GM12878 (cell line): ENCODE measurements around the gene NINL. TPM values are rescaled to one million over a fixed set of nuclear protein-coding genes. Genes with fewer than 3 reads are reported as not detected.

ENCODE experiments used
- ATAC-seq: fragments of 200-7000 bp; cut with Tn5 transposase; 3 replicates; pipeline ENCODE4 v1.9.1; 2020; ENCODE audit warnings: mild to moderate bottlenecking, moderate library complexity
- BruUV-seq: library from RNA; stranded (reverse); fragments of 400-500 nt; replicated peaks from 2 replicates; lab custom pipeline; 2021; lab: Mats Ljungman, UMichigan
- CTCF ChIA-PET: fragments of 300-600 bp; sonication (Branson Sonifier 250); formaldehyde crosslinking; extraction: SDS; loops from one replicate; lab custom pipeline; 2021; ENCODE audit warnings: inconsistent platforms; lab: Yijun Ruan, JAX
- POLR2A ChIA-PET: fragments of 350-600 bp; formaldehyde crosslinking; extraction: SDS; loops from one replicate; lab custom pipeline; 2021; ENCODE audit warnings: inconsistent platforms; lab: Charles Lee
- RAD21 ChIA-PET: fragments of 300-600 bp; sonication (Branson Sonifier 250); formaldehyde crosslinking; loops from one replicate; lab custom pipeline; 2023; ENCODE audit warnings: antibody characterized with exemption; ENCODE audit not compliant: unreplicated experiment; lab: Charles Lee
- SMC1A ChIA-PET: fragments of 300-600 bp; sonication (Branson Sonifier 250); formaldehyde crosslinking; loops from one replicate; lab custom pipeline; 2023; ENCODE audit not compliant: unreplicated experiment, uncharacterized antibody; lab: Charles Lee
- DNase-seq: peaks from one replicate; pipeline ENCODE4 v3.0.0-alpha.2; 2011; ENCODE audit warnings: low read depth, low spot score
- FAIRE-seq: peaks from 3 replicates; lab custom pipeline; 2011; peaks lifted over from hg19 to GRCh38; lab: Jason Lieb, UNC
- H2AFZ ChIP-seq: 2 replicates; pipeline ENCODE4 v1.6.0; 2011; ENCODE audit warnings: low read depth, low read length, control low read depth; ENCODE audit not compliant: control insufficient read depth
- H3K27ac ChIP-seq: 2 replicates; pipeline ENCODE4 v1.5.1; 2011; ENCODE audit warnings: control low read depth; ENCODE audit not compliant: control insufficient read depth, insufficient read depth
- H3K27me3 ChIP-seq, 2 experiments: replicated peaks in 1 of 2; 2 replicates each; pipeline versions ENCODE4 v1.6.0 to v1.6.1; 2011; ENCODE audit warnings: low read length in 1 of 2; ENCODE audit not compliant: control insufficient read depth in 2 of 2, insufficient read depth in 2 of 2
- H3K36me3 ChIP-seq, 2 experiments: 2 replicates each; pipeline ENCODE4 v1.5.1; 2011; ENCODE audit warnings: low read length in 1 of 2; ENCODE audit not compliant: control insufficient read depth in 2 of 2, insufficient read depth in 2 of 2
- H3K4me1 ChIP-seq: 2 replicates; pipeline ENCODE4 v1.6.1; 2011; ENCODE audit warnings: mild to moderate bottlenecking, low read length, moderate library complexity, mixed read lengths; ENCODE audit not compliant: control insufficient read depth, insufficient read depth
- H3K4me2 ChIP-seq: 2 replicates; pipeline ENCODE4 v1.6.0; 2011; ENCODE audit warnings: control low read depth; ENCODE audit not compliant: control insufficient read depth, insufficient read depth
- H3K4me3 ChIP-seq: fragments of 200-600 bp; sonication (generic); 2 replicates; pipeline ENCODE4 v1.5.1; 2016
- H3K79me2 ChIP-seq: 2 replicates; pipeline ENCODE4 v1.6.0; 2011; ENCODE audit warnings: low read length; ENCODE audit not compliant: control insufficient read depth, insufficient read depth
- H3K9ac ChIP-seq: 2 replicates; pipeline ENCODE4 v1.8.0; 2011; ENCODE audit warnings: low read length, control low read depth, mixed read lengths; ENCODE audit not compliant: control insufficient read depth, insufficient read depth
- H3K9me3 ChIP-seq: replicated peaks from 3 replicates; pipeline ENCODE4 v1.5.1; 2011; ENCODE audit warnings: mild to moderate bottlenecking, low read length; ENCODE audit not compliant: control insufficient read depth, insufficient read depth
- H4K20me1 ChIP-seq: 2 replicates; pipeline ENCODE4 v1.6.0; 2011; ENCODE audit not compliant: control insufficient read depth, insufficient read depth
- BRCA1 ChIP-seq: IDR thresholded peaks from 2 replicates; pipeline ENCODE4 v1.6.1; 2011; ENCODE audit warnings: low read depth, low read length, improper control_type of control experiment
- CREM ChIP-seq: IDR thresholded peaks from 2 replicates; pipeline ENCODE4 v1.6.1; 2014; ENCODE audit warnings: antibody characterized with exemption, low read depth
- PML ChIP-seq: IDR thresholded peaks from 2 replicates; pipeline ENCODE4 v1.6.1; 2012; ENCODE audit warnings: low read length, inconsistent platforms
- SMAD5 ChIP-seq: IDR thresholded peaks from 2 replicates; pipeline ENCODE4 v1.6.1; 2016; ENCODE audit warnings: antibody characterized with exemption, low read depth
- SRF ChIP-seq, 2 experiments: IDR thresholded peaks; 2 replicates each; pipeline ENCODE4 v1.6.1; 2011; ENCODE audit warnings: low read depth in 2 of 2, low read length in 2 of 2, mild to moderate bottlenecking in 1 of 2, moderate library complexity in 1 of 2
- STAT3 ChIP-seq: IDR thresholded peaks from 2 replicates; pipeline ENCODE4 v1.6.1; 2011; ENCODE audit warnings: low read depth, low read length, improper control_type of control experiment
- TCF3 ChIP-seq: IDR thresholded peaks from 2 replicates; pipeline ENCODE4 v1.6.1; 2012; ENCODE audit warnings: low read depth, mild to moderate bottlenecking, low read length, borderline replicate concordance; ENCODE audit not compliant: insufficient read depth
- WGBS: methylation state at CpG from one replicate; pipeline ENCODE4 v1.1.6; 2016; ENCODE audit warnings: low lambda C conversion rate; ENCODE audit not compliant: insufficient replicate concordance, insufficient coverage; ENCODE audit errors: missing lambda C conversion rate; 5-methylcytosine and 5-hydroxymethylcytosine counted together
- in situ Hi-C: fragments of 300-500 bp; cut with MboI; formaldehyde crosslinking; loops from 9 replicates; pipeline ENCODE4 v1.14.3; 2018; ENCODE audit warnings: mixed read lengths
- intact Hi-C: fragments of 100-400 bp; cut with micrococcal nuclease; formaldehyde crosslinking; loops from one replicate; pipeline ENCODE4 v1.14.2; 2022; ENCODE audit not compliant: unreplicated experiment
- polyA plus RNA-seq, 11 experiments: library from polyadenylated mRNA; depleted of rRNA in 4 of 11; unstranded in 6 of 11; stranded (reverse) in 5 of 11; fragments of >200 nt; fragmentation: Nextera tagmentation in 4 of 11; fragmentation: Illumina TruSeq in 1 of 11; extraction: Ambion mirVana in 4 of 11; extraction: Trizol in 1 of 11; gene quantifications; 1 replicate in 1 of 11; 2 replicates in 10 of 11; pipeline versions ENCODE4 v1.2.1 to v1.2.3, GENCODE V29; 2011 to 2016; ENCODE audit warnings: inconsistent platforms in 2 of 11, missing spikeins in 2 of 11, low read depth in 1 of 11
- total RNA-seq, 4 experiments: library from RNA; depleted of rRNA in 3 of 4; stranded (reverse); fragments of >200 nt in 3 of 4; fragmentation: Illumina TruSeq in 1 of 4; extraction: Trizol in 1 of 4; gene quantifications; 2 replicates each; pipeline versions ENCODE4 v1.2.1 to v1.2.3, GENCODE V29; 2013 to 2021
- TF ChIP-seq, protein P1 (sequence below): fragments of 450-650 bp; IDR thresholded peaks from 2 replicates; pipeline ENCODE4 v1.6.1; 2017; ENCODE audit warnings: mild to moderate bottlenecking, low read depth, inconsistent platforms; ENCODE audit not compliant: poor library complexity, severe bottlenecking
- TF ChIP-seq, protein P2 (sequence below): fragments of 450-650 bp; formaldehyde crosslinking; IDR thresholded peaks from 2 replicates; pipeline ENCODE4 v1.4.0; 2020; ENCODE audit warnings: mild to moderate bottlenecking, moderate library complexity
- TF ChIP-seq, protein P3 (sequence below): fragments of 450-650 bp; IDR thresholded peaks from 2 replicates; pipeline ENCODE4 v1.6.1; 2018; ENCODE audit warnings: mild to moderate bottlenecking, low read depth, moderate library complexity; ENCODE audit not compliant: partially characterized antibody
- TF ChIP-seq, protein P4 (sequence below), 3 experiments: IDR thresholded peaks in 2 of 3; conservative IDR thresholded peaks in 1 of 3; 2 replicates each; pipeline ENCODE4 v1.5.1; 2011; ENCODE audit warnings: low read depth in 3 of 3, low read length in 3 of 3, mild to moderate bottlenecking in 3 of 3, control low read depth in 2 of 3, moderate library complexity in 2 of 3, inconsistent platforms in 1 of 3, mixed read lengths in 1 of 3; ENCODE audit not compliant: control insufficient read depth in 2 of 3, insufficient read depth in 1 of 3; ENCODE audit errors: extremely low read depth in 1 of 3

The NINL gene
- total and polyA plus RNA-seq, 10 of the 15 experiments (the other 5 are each of a cell fraction or from before 2014, with no cell fraction given): 0.04 to 0.77 (median 0.23) TPM; not detected in 1

DNA sequence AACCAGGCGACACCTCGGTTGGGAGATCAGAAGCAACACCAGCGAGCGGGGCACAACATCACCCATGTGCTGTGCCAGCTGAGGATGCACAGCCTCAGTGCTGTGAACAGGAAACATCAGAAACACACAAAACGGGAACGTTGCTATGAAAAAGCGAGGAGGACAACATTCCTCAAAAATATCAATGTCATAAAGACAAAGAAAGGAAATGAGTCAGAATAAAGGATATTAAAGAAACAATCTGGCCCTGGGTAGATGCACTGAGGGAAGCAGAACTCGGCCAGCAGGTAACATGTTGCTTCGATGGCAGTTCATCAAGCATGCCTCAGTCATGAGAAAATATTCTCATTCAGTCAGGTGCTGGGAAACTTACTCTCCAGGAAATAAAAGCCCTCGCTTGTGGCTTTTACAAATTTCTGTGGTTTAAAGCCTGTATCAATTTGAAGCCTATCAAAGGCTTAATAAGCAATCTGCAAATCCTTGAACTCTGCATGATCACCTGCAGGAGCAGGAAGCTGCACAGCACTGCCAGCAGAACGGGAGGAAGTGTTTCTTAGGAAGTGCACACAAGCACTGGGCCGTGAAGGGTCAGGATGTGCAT is 100.3 kb downstream of the NINL start:
- no peaks in the 10 kb centered on the region; a peak in 1 of 4 replicates for H3K27me3 ChIP-seq
- H3K9me3 ChIP-seq: no peaks in the 10 kb centered on the region
- DNase-seq (no peak), ATAC-seq (no peak), FAIRE-seq (no peak)
- POLR2A ChIA-PET: no interaction called here
- H3K79me2 ChIP-seq: no peaks in the 10 kb centered on the region
- SMC1A ChIA-PET: no interaction called here
- H3K27ac ChIP-seq: no peak overlapping the region
- in situ Hi-C loops: no loop called here
- no peaks in the 10 kb centered on the region for H3K4me1 ChIP-seq
- CTCF ChIA-PET: no interaction called here
- H4K20me1 ChIP-seq: no peaks in the 10 kb centered on the region
- no peak overlapping the region for H3K9ac ChIP-seq
- WGBS: 12% methylated on average over 12 of the region's 12 CpGs
- no peak overlapping the region for H2AFZ ChIP-seq
- no peak overlapping the region for H3K4me3 ChIP-seq
- RAD21 ChIA-PET: no interaction called here
- intact Hi-C loops: no loop called here
- no peaks in the 10 kb centered on the region for H3K36me3 ChIP-seq
- no TSS peak for BruUV-seq
- no peak overlapping the region for H3K4me2 ChIP-seq
- TF ChIP-seq, protein P1, sequence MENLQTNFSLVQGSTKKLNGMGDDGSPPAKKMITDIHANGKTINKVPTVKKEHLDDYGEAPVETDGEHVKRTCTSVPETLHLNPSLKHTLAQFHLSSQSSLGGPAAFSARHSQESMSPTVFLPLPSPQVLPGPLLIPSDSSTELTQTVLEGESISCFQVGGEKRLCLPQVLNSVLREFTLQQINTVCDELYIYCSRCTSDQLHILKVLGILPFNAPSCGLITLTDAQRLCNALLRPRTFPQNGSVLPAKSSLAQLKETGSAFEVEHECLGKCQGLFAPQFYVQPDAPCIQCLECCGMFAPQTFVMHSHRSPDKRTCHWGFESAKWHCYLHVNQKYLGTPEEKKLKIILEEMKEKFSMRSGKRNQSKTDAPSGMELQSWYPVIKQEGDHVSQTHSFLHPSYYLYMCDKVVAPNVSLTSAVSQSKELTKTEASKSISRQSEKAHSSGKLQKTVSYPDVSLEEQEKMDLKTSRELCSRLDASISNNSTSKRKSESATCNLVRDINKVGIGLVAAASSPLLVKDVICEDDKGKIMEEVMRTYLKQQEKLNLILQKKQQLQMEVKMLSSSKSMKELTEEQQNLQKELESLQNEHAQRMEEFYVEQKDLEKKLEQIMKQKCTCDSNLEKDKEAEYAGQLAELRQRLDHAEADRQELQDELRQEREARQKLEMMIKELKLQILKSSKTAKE: no peak
- TF ChIP-seq STAT3 (no peak), SRF (IDR thresholded peaks at IDR 0.05; ENCODE audit: low read depth in 2 of 2, low read length in 2 of 2) (no peak), PML (no peak), SMAD5 (no peak), TCF3 (no peak), CREM (no peak), BRCA1 (no peak)
- TF ChIP-seq, protein P2, sequence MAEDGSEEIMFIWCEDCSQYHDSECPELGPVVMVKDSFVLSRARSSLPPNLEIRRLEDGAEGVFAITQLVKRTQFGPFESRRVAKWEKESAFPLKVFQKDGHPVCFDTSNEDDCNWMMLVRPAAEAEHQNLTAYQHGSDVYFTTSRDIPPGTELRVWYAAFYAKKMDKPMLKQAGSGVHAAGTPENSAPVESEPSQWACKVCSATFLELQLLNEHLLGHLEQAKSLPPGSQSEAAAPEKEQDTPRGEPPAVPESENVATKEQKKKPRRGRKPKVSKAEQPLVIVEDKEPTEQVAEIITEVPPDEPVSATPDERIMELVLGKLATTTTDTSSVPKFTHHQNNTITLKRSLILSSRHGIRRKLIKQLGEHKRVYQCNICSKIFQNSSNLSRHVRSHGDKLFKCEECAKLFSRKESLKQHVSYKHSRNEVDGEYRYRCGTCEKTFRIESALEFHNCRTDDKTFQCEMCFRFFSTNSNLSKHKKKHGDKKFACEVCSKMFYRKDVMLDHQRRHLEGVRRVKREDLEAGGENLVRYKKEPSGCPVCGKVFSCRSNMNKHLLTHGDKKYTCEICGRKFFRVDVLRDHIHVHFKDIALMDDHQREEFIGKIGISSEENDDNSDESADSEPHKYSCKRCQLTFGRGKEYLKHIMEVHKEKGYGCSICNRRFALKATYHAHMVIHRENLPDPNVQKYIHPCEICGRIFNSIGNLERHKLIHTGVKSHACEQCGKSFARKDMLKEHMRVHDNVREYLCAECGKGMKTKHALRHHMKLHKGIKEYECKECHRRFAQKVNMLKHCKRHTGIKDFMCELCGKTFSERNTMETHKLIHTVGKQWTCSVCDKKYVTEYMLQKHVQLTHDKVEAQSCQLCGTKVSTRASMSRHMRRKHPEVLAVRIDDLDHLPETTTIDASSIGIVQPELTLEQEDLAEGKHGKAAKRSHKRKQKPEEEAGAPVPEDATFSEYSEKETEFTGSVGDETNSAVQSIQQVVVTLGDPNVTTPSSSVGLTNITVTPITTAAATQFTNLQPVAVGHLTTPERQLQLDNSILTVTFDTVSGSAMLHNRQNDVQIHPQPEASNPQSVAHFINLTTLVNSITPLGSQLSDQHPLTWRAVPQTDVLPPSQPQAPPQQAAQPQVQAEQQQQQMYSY (CRISPR knock-in tag): no peak
- TF ChIP-seq, protein P3, sequence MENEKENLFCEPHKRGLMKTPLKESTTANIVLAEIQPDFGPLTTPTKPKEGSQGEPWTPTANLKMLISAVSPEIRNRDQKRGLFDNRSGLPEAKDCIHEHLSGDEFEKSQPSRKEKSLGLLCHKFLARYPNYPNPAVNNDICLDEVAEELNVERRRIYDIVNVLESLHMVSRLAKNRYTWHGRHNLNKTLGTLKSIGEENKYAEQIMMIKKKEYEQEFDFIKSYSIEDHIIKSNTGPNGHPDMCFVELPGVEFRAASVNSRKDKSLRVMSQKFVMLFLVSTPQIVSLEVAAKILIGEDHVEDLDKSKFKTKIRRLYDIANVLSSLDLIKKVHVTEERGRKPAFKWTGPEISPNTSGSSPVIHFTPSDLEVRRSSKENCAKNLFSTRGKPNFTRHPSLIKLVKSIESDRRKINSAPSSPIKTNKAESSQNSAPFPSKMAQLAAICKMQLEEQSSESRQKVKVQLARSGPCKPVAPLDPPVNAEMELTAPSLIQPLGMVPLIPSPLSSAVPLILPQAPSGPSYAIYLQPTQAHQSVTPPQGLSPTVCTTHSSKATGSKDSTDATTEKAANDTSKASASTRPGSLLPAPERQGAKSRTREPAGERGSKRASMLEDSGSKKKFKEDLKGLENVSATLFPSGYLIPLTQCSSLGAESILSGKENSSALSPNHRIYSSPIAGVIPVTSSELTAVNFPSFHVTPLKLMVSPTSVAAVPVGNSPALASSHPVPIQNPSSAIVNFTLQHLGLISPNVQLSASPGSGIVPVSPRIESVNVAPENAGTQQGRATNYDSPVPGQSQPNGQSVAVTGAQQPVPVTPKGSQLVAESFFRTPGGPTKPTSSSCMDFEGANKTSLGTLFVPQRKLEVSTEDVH: no peak
- TF ChIP-seq, protein P4, sequence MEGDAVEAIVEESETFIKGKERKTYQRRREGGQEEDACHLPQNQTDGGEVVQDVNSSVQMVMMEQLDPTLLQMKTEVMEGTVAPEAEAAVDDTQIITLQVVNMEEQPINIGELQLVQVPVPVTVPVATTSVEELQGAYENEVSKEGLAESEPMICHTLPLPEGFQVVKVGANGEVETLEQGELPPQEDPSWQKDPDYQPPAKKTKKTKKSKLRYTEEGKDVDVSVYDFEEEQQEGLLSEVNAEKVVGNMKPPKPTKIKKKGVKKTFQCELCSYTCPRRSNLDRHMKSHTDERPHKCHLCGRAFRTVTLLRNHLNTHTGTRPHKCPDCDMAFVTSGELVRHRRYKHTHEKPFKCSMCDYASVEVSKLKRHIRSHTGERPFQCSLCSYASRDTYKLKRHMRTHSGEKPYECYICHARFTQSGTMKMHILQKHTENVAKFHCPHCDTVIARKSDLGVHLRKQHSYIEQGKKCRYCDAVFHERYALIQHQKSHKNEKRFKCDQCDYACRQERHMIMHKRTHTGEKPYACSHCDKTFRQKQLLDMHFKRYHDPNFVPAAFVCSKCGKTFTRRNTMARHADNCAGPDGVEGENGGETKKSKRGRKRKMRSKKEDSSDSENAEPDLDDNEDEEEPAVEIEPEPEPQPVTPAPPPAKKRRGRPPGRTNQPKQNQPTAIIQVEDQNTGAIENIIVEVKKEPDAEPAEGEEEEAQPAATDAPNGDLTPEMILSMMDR (IDR thresholded peaks at IDR 0.05 in 2 of 3, conservative IDR thresholded peaks at IDR 0.05 in 1 of 3; ENCODE audit: control insufficient read depth in 2 of 3, extremely low read depth in 1 of 3, insufficient read depth in 1 of 3, low read depth in 3 of 3, low read length in 3 of 3): no peak
